Inflammatory macrophage treated with lipopolysaccharide for 4 hours (primary cell): ENCODE data around the gene CYLD.

Experiments
- DNase-seq: peaks from one replicate; pipeline ENCODE4 v3.0.0-alpha.2; 2020

Gene CYLD

GRCh38 chr16:50789757-50790156, 47.9 kb downstream of the CYLD start:
- no peak for DNase-seq

GRCh38 chr16:50791522-50791921, 49.6 kb downstream of the CYLD start:
- DNase-seq, result no peak

- no peak for DNase-seq
These were observed 54.9 kb downstream of the CYLD start for GRCh38 chr16:50796829-50797228.

- DNase-seq, result no peak
These were observed 55.6 kb downstream of the CYLD start for GRCh38 chr16:50797456-50797855.

GRCh38 chr16:50800074-50800473, 58.2 kb downstream of the CYLD start:
- no peak for DNase-seq

GRCh38 chr16:50801036-50801435, 59.1 kb downstream of the CYLD start:
- no peak for DNase-seq

GRCh38 chr16:50802000-50802399, 60.1 kb downstream of the CYLD start:
- DNase-seq, result no peak

- DNase-seq, result no peak
These were observed 61.1 kb downstream of the CYLD start for GRCh38 chr16:50802961-50803360.

- DNase-seq, result no peak
These were observed 62.5 kb downstream of the CYLD start for GRCh38 chr16:50804290-50804907.

- DNase-seq, result peak; percentile 83
These were observed 64.5 kb downstream of the CYLD start for GRCh38 chr16:50806099-50807062.

GRCh38 chr16:50808929-50809538, 67.1 kb downstream of the CYLD start:
- DNase-seq, result no peak

- no peak for DNase-seq
These were observed 67.7 kb downstream of the CYLD start for GRCh38 chr16:50809561-50809960.

- DNase-seq, result no peak
These were observed 68.5 kb downstream of the CYLD start for GRCh38 chr16:50810241-50810965.

- DNase-seq, result no peak
These were observed 70.2 kb downstream of the CYLD start for GRCh38 chr16:50812046-50812445.

- DNase-seq, result no peak
These were observed 71.1 kb downstream of the CYLD start for GRCh38 chr16:50812876-50813466.

- no peak for DNase-seq
These were observed 72.2 kb downstream of the CYLD start for GRCh38 chr16:50814052-50814451.

- DNase-seq, result no peak
These were observed 72.7 kb downstream of the CYLD start for GRCh38 chr16:50814541-50814940.

- DNase-seq, result no peak
These were observed 73.5 kb downstream of the CYLD start for GRCh38 chr16:50815382-50815781.

- no peak for DNase-seq
These were observed 75.1 kb downstream of the CYLD start for GRCh38 chr16:50816901-50817555.

GRCh38 chr16:50818380-50818779, 76.5 kb downstream of the CYLD start:
- no peak for DNase-seq

GRCh38 chr16:50819706-50820105, 77.8 kb downstream of the CYLD start:
- DNase-seq, result no peak

- DNase-seq, result no peak
These were observed 78.3 kb downstream of the CYLD start for GRCh38 chr16:50820225-50820624.
